GM23338 (cell line): ENCODE measurements around the gene CRYBB3. TPM values are rescaled to one million over a fixed set of nuclear protein-coding genes. Genes with fewer than 3 reads are reported as not detected.
"Not testable (repeated sequence)": the region's sequence is repeated elsewhere in the genome, so short reads cannot be mapped to it uniquely, and the experiment has no call there.

ENCODE experiments used
- ATAC-seq: fragments of 200-7000 bp; cut with Tn5 transposase; 3 replicates; pipeline ENCODE4 v1.9.1; 2020
- DNase-seq: peaks from one replicate; pipeline ENCODE4 v3.0.0-alpha.2; 2015; ENCODE audit warnings: low spot score
- H2AFZ ChIP-seq: fragments of 200-600 bp; sonication (generic); 2 replicates; pipeline ENCODE4 v1.8.0; 2016; ENCODE audit warnings: antibody characterized with exemption, mild to moderate bottlenecking, moderate library complexity
- H3F3A ChIP-seq: fragments of 200-600 bp; sonication (generic); replicated peaks from 2 replicates; pipeline ENCODE4 v1.8.0; 2017; ENCODE audit warnings: antibody characterized with exemption, mixed run types, low read depth
- H3K27ac ChIP-seq: fragments of 200-600 bp; sonication (generic); 2 replicates; pipeline ENCODE4 v1.6.1; 2016; ENCODE audit warnings: low read depth
- H3K27me3 ChIP-seq: fragments of 200-600 bp; sonication (generic); 2 replicates; pipeline ENCODE4 v1.8.0; 2016; ENCODE audit warnings: mild to moderate bottlenecking, mixed run types, moderate library complexity; ENCODE audit not compliant: insufficient read depth
- H3K36me3 ChIP-seq: fragments of 200-600 bp; sonication (generic); 2 replicates; pipeline ENCODE4 v1.8.0; 2016; ENCODE audit warnings: mild to moderate bottlenecking; ENCODE audit not compliant: insufficient read depth
- H3K4me1 ChIP-seq: fragments of 200-600 bp; sonication (generic); 2 replicates; pipeline ENCODE4 v1.8.0; 2016; ENCODE audit warnings: mild to moderate bottlenecking, moderate library complexity; ENCODE audit not compliant: insufficient read depth
- H3K4me2 ChIP-seq: fragments of 200-600 bp; sonication (generic); 2 replicates; pipeline ENCODE4 v1.7.1; 2017; ENCODE audit warnings: mixed run types
- H3K4me3 ChIP-seq: fragments of 200-600 bp; sonication (generic); 2 replicates; pipeline ENCODE4 v1.6.1; 2016; ENCODE audit warnings: mixed run types
- H3K79me2 ChIP-seq: fragments of 200-600 bp; sonication (generic); replicated peaks from 2 replicates; pipeline ENCODE4 v1.8.0; 2017; ENCODE audit warnings: mild to moderate bottlenecking; ENCODE audit not compliant: insufficient read depth
- H3K9me2 ChIP-seq: fragments of 200-600 bp; sonication (generic); 2 replicates; pipeline ENCODE4 v1.8.0; 2017; ENCODE audit not compliant: insufficient read depth
- H4K20me1 ChIP-seq: fragments of 200-600 bp; sonication (generic); replicated peaks from 2 replicates; pipeline ENCODE4 v1.8.0; 2017; ENCODE audit warnings: mild to moderate bottlenecking; ENCODE audit not compliant: insufficient read depth
- H3K27ac Mint-ChIP-seq: 2 replicates; pipeline ENCODE4 v1.8.0; 2020; ENCODE audit warnings: inconsistent platforms, mild to moderate bottlenecking, moderate library complexity, mixed read lengths
- H3K27me3 Mint-ChIP-seq: 3 replicates; pipeline ENCODE4 v1.8.0; 2022; ENCODE audit warnings: low read depth, mild to moderate bottlenecking, moderate library complexity, mixed read lengths, inconsistent platforms; ENCODE audit not compliant: insufficient read depth, poor library complexity
- H3K36me3 Mint-ChIP-seq: 3 replicates; pipeline ENCODE4 v1.8.0; 2021; ENCODE audit warnings: low read depth, mild to moderate bottlenecking, inconsistent platforms, moderate library complexity, mixed read lengths
- H3K4me1 Mint-ChIP-seq: 3 replicates; pipeline ENCODE4 v1.8.0; 2020; ENCODE audit warnings: mild to moderate bottlenecking, inconsistent platforms, mixed read lengths
- H3K4me3 Mint-ChIP-seq: 3 replicates; pipeline ENCODE4 v1.8.0; 2021; ENCODE audit warnings: moderate library complexity, mild to moderate bottlenecking, inconsistent platforms, mixed read lengths
- H3K9me3 Mint-ChIP-seq: 3 replicates; pipeline ENCODE4 v1.8.0; 2020; ENCODE audit warnings: moderate library complexity, mild to moderate bottlenecking, inconsistent platforms, mixed read lengths
- CREB1 ChIP-seq: fragments of 250-450 bp; sonication (Bioruptor Pico); IDR thresholded peaks from 2 replicates; pipeline ENCODE4 v1.5.0; 2020; ENCODE audit warnings: low read depth, mild to moderate bottlenecking, moderate library complexity
- EZH2phosphoT487 ChIP-seq: fragments of 200-600 bp; sonication (generic); IDR thresholded peaks from one replicate; pipeline ENCODE4 v1.8.1; 2018; ENCODE audit warnings: antibody characterized with exemption; ENCODE audit not compliant: unreplicated experiment
- JUNB ChIP-seq: IDR thresholded peaks from one replicate; pipeline ENCODE4 v1.6.1; 2016; ENCODE audit warnings: antibody characterized with exemption; ENCODE audit not compliant: unreplicated experiment
- STAT1 ChIP-seq: IDR thresholded peaks from one replicate; pipeline ENCODE4 v1.6.1; 2016; ENCODE audit warnings: antibody characterized with exemption; ENCODE audit not compliant: unreplicated experiment
- ZNF114 ChIP-seq: fragments of 250-450 bp; sonication (Bioruptor Pico); IDR thresholded peaks from 2 replicates; pipeline ENCODE4 v1.5.0; 2020; ENCODE audit warnings: mild to moderate bottlenecking, moderate library complexity
- ZNF331 ChIP-seq: fragments of 250-450 bp; sonication (Bioruptor Pico); IDR thresholded peaks from 2 replicates; pipeline ENCODE4 v1.5.0; 2020; ENCODE audit warnings: low read depth, mild to moderate bottlenecking, moderate library complexity
- ZNF462 ChIP-seq: fragments of 250-450 bp; sonication (Bioruptor Pico); IDR thresholded peaks from 2 replicates; pipeline ENCODE4 v1.5.0; 2020; ENCODE audit warnings: mild to moderate bottlenecking, moderate library complexity
- polyA plus RNA-seq: library from polyadenylated mRNA; unstranded; fragments of >200 nt; fragmentation: Nextera tagmentation; extraction: Ambion mirVana; gene quantifications from 2 replicates; pipeline ENCODE4 v1.2.1, GENCODE V29; 2016
- total RNA-seq: library from RNA; depleted of rRNA; stranded (reverse); fragments of >200 nt; shearing (Covaris generic); gene quantifications from 2 replicates; pipeline ENCODE4 v1.2.3, GENCODE V29; 2014
- TF ChIP-seq, protein P1 (sequence below): IDR thresholded peaks from 2 replicates; pipeline ENCODE4 v1.6.1; 2016; ENCODE audit warnings: antibody characterized with exemption
- TF ChIP-seq, protein P2 (sequence below): IDR thresholded peaks from one replicate; pipeline ENCODE4 v1.6.1; 2018; ENCODE audit warnings: antibody characterized with exemption; ENCODE audit not compliant: unreplicated experiment

The CRYBB3 gene
- total and polyA plus RNA-seq, 2 experiments from 2014 or later, result 0.28 TPM; not detected in 1

- TF ChIP-seq, protein P1, sequence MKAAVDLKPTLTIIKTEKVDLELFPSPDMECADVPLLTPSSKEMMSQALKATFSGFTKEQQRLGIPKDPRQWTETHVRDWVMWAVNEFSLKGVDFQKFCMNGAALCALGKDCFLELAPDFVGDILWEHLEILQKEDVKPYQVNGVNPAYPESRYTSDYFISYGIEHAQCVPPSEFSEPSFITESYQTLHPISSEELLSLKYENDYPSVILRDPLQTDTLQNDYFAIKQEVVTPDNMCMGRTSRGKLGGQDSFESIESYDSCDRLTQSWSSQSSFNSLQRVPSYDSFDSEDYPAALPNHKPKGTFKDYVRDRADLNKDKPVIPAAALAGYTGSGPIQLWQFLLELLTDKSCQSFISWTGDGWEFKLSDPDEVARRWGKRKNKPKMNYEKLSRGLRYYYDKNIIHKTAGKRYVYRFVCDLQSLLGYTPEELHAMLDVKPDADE, result no peak
- TF ChIP-seq CREB1 (CRISPR knock-in tag), result no peak
These were observed 29.2 kb downstream of the CRYBB3 start (continued) for GRCh38 chr22:25228822-25229221.

- not testable (repeated sequence) for DNase-seq, ATAC-seq, H3K9me2 ChIP-seq, H3K27ac Mint-ChIP-seq, H3K4me1 ChIP-seq, H3K4me1 Mint-ChIP-seq, H3K4me3 ChIP-seq, H3K79me2 ChIP-seq, H3K36me3 ChIP-seq, H3K4me3 Mint-ChIP-seq, H3F3A ChIP-seq, H3K27me3 ChIP-seq, H3K27ac ChIP-seq, H4K20me1 ChIP-seq, H2AFZ ChIP-seq, H3K36me3 Mint-ChIP-seq, H3K9me3 Mint-ChIP-seq, H3K4me2 ChIP-seq, H3K27me3 Mint-ChIP-seq
These were observed 31.1 kb downstream of the CRYBB3 start for GRCh38 chr22:25230760-25231159.

GRCh38 chr22:25232301-25232700 is 32.6 kb downstream of the CRYBB3 start:
- DNase-seq (no peak), ATAC-seq (no peak)
- H3K4me3 ChIP-seq, result no peak overlapping the region
- no peak overlapping the region for H3K27ac ChIP-seq
- H3K36me3 Mint-ChIP-seq, result no peaks in the 10 kb centered on the region
- no peaks in the 10 kb centered on the region for H3K4me1 Mint-ChIP-seq
- no peak overlapping the region for H2AFZ ChIP-seq
- no peaks in the 10 kb centered on the region for H3K36me3 ChIP-seq
- H4K20me1 ChIP-seq, result no peaks in the 10 kb centered on the region
- H3F3A ChIP-seq, result no peaks in the 10 kb centered on the region
- no peaks in the 10 kb centered on the region for H3K4me1 ChIP-seq
- no peak overlapping the region for H3K4me3 Mint-ChIP-seq
- no peaks in the 10 kb centered on the region for H3K9me3 Mint-ChIP-seq
- H3K27me3 ChIP-seq, result no peaks in the 10 kb centered on the region
- H3K27me3 Mint-ChIP-seq, result peaks cover 6% of the 10 kb centered on the region
- no peak overlapping the region for H3K4me2 ChIP-seq
- H3K27ac Mint-ChIP-seq, result no peak overlapping the region
- no peaks in the 10 kb centered on the region for H3K79me2 ChIP-seq
- H3K9me2 ChIP-seq, result no peaks in the 10 kb centered on the region
- TF ChIP-seq CREB1 (CRISPR knock-in tag) (no peak), ZNF114 (CRISPR knock-in tag) (no peak), STAT1 (no peak), EZH2phosphoT487 (no peak), ZNF462 (CRISPR knock-in tag) (no peak), JUNB (no peak), ZNF331 (CRISPR knock-in tag) (no peak)
- TF ChIP-seq, protein P2, sequence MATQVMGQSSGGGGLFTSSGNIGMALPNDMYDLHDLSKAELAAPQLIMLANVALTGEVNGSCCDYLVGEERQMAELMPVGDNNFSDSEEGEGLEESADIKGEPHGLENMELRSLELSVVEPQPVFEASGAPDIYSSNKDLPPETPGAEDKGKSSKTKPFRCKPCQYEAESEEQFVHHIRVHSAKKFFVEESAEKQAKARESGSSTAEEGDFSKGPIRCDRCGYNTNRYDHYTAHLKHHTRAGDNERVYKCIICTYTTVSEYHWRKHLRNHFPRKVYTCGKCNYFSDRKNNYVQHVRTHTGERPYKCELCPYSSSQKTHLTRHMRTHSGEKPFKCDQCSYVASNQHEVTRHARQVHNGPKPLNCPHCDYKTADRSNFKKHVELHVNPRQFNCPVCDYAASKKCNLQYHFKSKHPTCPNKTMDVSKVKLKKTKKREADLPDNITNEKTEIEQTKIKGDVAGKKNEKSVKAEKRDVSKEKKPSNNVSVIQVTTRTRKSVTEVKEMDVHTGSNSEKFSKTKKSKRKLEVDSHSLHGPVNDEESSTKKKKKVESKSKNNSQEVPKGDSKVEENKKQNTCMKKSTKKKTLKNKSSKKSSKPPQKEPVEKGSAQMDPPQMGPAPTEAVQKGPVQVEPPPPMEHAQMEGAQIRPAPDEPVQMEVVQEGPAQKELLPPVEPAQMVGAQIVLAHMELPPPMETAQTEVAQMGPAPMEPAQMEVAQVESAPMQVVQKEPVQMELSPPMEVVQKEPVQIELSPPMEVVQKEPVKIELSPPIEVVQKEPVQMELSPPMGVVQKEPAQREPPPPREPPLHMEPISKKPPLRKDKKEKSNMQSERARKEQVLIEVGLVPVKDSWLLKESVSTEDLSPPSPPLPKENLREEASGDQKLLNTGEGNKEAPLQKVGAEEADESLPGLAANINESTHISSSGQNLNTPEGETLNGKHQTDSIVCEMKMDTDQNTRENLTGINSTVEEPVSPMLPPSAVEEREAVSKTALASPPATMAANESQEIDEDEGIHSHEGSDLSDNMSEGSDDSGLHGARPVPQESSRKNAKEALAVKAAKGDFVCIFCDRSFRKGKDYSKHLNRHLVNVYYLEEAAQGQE, result no peak
